ENCODE data around the gene GAGE12J. TPM values are rescaled to one million over a fixed set of nuclear protein-coding genes. Genes with fewer than 3 reads are reported as not detected.
"Not testable (repeated sequence)": the region's sequence is repeated elsewhere in the genome, so short reads cannot be mapped to it uniquely, and the experiment has no call there.

GAGE12J gene
- total RNA-seq = not detected

- not testable (repeated sequence) for H3K9me3 ChIP-seq, H3K4me1 ChIP-seq, H3K36me3 ChIP-seq, H3K27me3 ChIP-seq, H3K4me3 ChIP-seq, DNase-seq, H3K27ac ChIP-seq
These were observed at the start of gene GAGE12J for GRCh38 chrX:49321737-49322136. Gene GAGE12J (plus strand): TSS chrX:49322037. CDS start chrX:49323194, 1,157 bp downstream.

GRCh38 chrX:49272421-49272820 lies 49.4 kb upstream of the GAGE12J start:
- Histone ChIP-seq H3K4me1 (peaks cover 0 to 15% (median 7%) of the 10 kb centered on the region in 4 donors), H3K27me3 (no peaks in the 10 kb centered on the region), H3K9me3 (no peaks in the 10 kb centered on the region), H3K27ac (peak overlapping the region in 1 of 4 donors; percentile 3), H3K36me3 (no peaks in the 10 kb centered on the region), H3K4me3 (no peak overlapping the region)
- peak in 1 of 3 donors; percentile 56 for DNase-seq
- TF ChIP-seq CTCF (IDR thresholded peaks at IDR 0.05) (no peak), POLR2A (IDR thresholded peaks at IDR 0.05) (no peak)

- DNase-seq = peak in 1 of 3 donors; percentile 46
- Histone ChIP-seq H3K27me3 (no peaks in the 10 kb centered on the region), H3K27ac (peak overlapping the region in 1 of 4 donors; percentile 34), H3K9me3 (no peaks in the 10 kb centered on the region), H3K4me1 (peaks cover 0 to 15% (median 7%) of the 10 kb centered on the region in 4 donors), H3K36me3 (no peaks in the 10 kb centered on the region), H3K4me3 (no peak overlapping the region)
- TF ChIP-seq POLR2A (IDR thresholded peaks at IDR 0.05) (no peak), CTCF (IDR thresholded peaks at IDR 0.05) (no peak)
These were observed 48.6 kb upstream of the GAGE12J start for GRCh38 chrX:49273181-49273727.

GRCh38 chrX:49276207-49276606 lies 45.6 kb upstream of the GAGE12J start:
- Histone ChIP-seq H3K27ac (no peak overlapping the region), H3K27me3 (no peaks in the 10 kb centered on the region)

GRCh38 chrX:49276671-49277534 lies 44.9 kb upstream of the GAGE12J start:
- Histone ChIP-seq H3K36me3 (no peaks in the 10 kb centered on the region), H3K4me3 (no peak overlapping the region), H3K27ac (no peak overlapping the region), H3K27me3 (no peaks in the 10 kb centered on the region), H3K9me3 (no peaks in the 10 kb centered on the region), H3K4me1 (peaks cover 0 to 8% (median 0%) of the 10 kb centered on the region in 4 donors)
- TF ChIP-seq POLR2A (IDR thresholded peaks at IDR 0.05) (no peak), CTCF (IDR thresholded peaks at IDR 0.05) (no peak)
- DNase-seq = peak in 1 of 3 donors; percentile 21

More at GRCh38 chrX:49276207-49276606, 45.6 kb upstream of the GAGE12J start:
- DNase-seq = peak in 1 of 3 donors; percentile 11
- no peak for TF ChIP-seq CTCF (IDR thresholded peaks at IDR 0.05)
- no peak for TF ChIP-seq POLR2A (IDR thresholded peaks at IDR 0.05)
- Histone ChIP-seq H3K9me3 (no peaks in the 10 kb centered on the region), H3K4me3 (no peak overlapping the region), H3K4me1 (peaks cover 0 to 15% (median 2%) of the 10 kb centered on the region in 4 donors), H3K36me3 (no peaks in the 10 kb centered on the region)

- Histone ChIP-seq H3K4me1 (peaks cover 0 to 2% (median 0%) of the 10 kb centered on the region in 4 donors), H3K36me3 (no peaks in the 10 kb centered on the region), H3K27ac (no peak overlapping the region), H3K9me3 (no peaks in the 10 kb centered on the region), H3K27me3 (no peaks in the 10 kb centered on the region), H3K4me3 (no peak overlapping the region)
- no peak for TF ChIP-seq POLR2A (IDR thresholded peaks at IDR 0.05)
- no peak for TF ChIP-seq CTCF (IDR thresholded peaks at IDR 0.05)
- DNase-seq = no peak
These were observed 44.4 kb upstream of the GAGE12J start for GRCh38 chrX:49277535-49277830.

Data from Peyer's patch (tissue), 4 donors.